ENCODE measurements around the gene TAF5L. TPM values are rescaled to one million over a fixed set of nuclear protein-coding genes. Genes with fewer than 3 reads are reported as not detected.

TAF5L gene
- total RNA-seq, 1 experiment from 2014 or later = 16.4 TPM

DNA sequence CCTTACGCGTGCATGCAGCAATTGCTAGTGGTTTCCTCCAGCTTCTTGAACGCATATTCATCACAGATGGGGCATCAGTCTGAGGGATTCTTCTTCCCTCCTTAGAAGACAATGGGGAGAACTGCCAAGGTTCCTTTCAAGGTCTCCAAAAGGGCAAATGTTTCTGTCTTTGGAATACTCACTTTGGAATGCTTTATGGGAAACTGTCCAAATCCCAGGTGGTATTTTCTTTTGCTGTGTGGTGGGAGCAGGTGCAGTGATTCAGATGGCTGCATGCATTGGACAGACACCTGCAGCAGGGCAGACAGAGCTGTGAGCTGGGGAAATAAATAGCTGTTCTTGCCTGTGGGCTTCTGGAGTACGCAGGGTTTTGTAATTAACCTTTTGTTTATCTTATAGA is 40.7 kb upstream of the TAF5L start:
- intact Hi-C loops (cut with micrococcal nuclease; ENCODE audit: unreplicated experiment) = loop anchor here (2.0 to 10.0 kb wide), 2 partner anchors 48 to 498 kb away; no protein-coding TSS in a partner anchor
- CTCF ChIA-PET = no interaction called here
- no peaks in the 10 kb centered on the region for H3K79me2 ChIP-seq (ENCODE audit: low read depth)
- no peaks in the 10 kb centered on the region for H3K9me3 ChIP-seq (ENCODE audit: insufficient read depth, low read depth)
- H3K9me2 ChIP-seq (ENCODE audit: insufficient read depth) = no peaks in the 10 kb centered on the region
- H3F3A ChIP-seq (ENCODE audit: insufficient read depth, low read depth) = no peaks in the 10 kb centered on the region
- H3K36me3 ChIP-seq (ENCODE audit: low read depth) = 0 out of 2 replicates have a peak, but pooled peaks cover 5% of the 10 kb centered on the region
- H4K20me1 ChIP-seq (ENCODE audit: insufficient read depth) = no peaks in the 10 kb centered on the region
- no peak for DNase-seq
- H2AFZ ChIP-seq = no peak overlapping the region
- H3K4me1 ChIP-seq (replicated peaks; ENCODE audit: insufficient read depth) = no peaks in the 10 kb centered on the region
- no peaks in the 10 kb centered on the region for H3K27me3 ChIP-seq (ENCODE audit: insufficient read depth, low read depth)
- H3K4me2 ChIP-seq = no peak overlapping the region
- POLR2A ChIA-PET (ENCODE audit: unreplicated experiment) = no interaction called here
- H3K27ac ChIP-seq = no peak overlapping the region
- no peak for TF ChIP-seq EZH2 (IDR thresholded peaks at IDR 0.05; ENCODE audit: low read depth)
- TF ChIP-seq, protein P1, sequence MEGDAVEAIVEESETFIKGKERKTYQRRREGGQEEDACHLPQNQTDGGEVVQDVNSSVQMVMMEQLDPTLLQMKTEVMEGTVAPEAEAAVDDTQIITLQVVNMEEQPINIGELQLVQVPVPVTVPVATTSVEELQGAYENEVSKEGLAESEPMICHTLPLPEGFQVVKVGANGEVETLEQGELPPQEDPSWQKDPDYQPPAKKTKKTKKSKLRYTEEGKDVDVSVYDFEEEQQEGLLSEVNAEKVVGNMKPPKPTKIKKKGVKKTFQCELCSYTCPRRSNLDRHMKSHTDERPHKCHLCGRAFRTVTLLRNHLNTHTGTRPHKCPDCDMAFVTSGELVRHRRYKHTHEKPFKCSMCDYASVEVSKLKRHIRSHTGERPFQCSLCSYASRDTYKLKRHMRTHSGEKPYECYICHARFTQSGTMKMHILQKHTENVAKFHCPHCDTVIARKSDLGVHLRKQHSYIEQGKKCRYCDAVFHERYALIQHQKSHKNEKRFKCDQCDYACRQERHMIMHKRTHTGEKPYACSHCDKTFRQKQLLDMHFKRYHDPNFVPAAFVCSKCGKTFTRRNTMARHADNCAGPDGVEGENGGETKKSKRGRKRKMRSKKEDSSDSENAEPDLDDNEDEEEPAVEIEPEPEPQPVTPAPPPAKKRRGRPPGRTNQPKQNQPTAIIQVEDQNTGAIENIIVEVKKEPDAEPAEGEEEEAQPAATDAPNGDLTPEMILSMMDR (conservative IDR thresholded peaks at IDR 0.05) = no peak
- BruUV-seq (replicated peaks) = no TSS peak
- no peak overlapping the region for H3K4me3 ChIP-seq

DNA sequence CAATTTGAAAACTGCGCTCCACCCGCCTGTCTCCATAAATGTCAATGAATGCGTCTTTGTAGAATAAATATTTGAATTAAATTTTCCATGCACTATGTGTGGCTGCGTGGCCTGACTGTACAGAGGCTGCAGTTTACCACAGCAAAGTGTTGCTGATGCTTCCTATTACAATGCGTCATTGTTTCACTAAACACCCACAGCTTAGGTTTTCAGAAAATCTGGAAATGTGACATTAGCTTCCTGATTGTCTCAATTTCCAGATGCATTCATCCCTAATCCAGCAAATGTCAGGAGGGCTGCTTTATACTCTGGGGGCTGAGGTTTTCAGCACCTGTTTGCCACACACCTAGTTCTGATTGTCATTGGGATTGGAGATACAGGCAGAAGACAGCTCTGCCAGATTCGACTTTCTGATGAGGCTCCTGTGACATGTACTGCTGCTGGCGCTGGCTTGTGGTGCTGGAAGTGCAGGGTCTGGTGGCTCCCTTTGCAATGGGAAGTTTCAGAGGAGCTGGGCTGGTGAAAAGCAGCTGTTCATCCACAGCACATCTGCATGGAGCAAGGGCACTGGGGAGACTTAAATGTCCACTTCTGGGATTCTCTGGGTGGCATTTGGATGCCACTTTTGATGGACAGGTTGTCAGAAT is 40.1 kb upstream of the TAF5L start:
- H3K36me3 ChIP-seq (ENCODE audit: low read depth) = 0 out of 2 replicates have a peak, but pooled peaks cover 5% of the 10 kb centered on the region
- no peaks in the 10 kb centered on the region for H3K9me2 ChIP-seq (ENCODE audit: insufficient read depth)
- no peaks in the 10 kb centered on the region for H3F3A ChIP-seq (ENCODE audit: insufficient read depth, low read depth)
- H3K4me2 ChIP-seq = no peak overlapping the region
- no peaks in the 10 kb centered on the region for H3K27me3 ChIP-seq (ENCODE audit: insufficient read depth, low read depth)
- ChIA-PET POLR2A (ENCODE audit: unreplicated experiment) (no interaction called here), CTCF (no interaction called here)
- H3K79me2 ChIP-seq (ENCODE audit: low read depth) = no peaks in the 10 kb centered on the region
- H3K4me3 ChIP-seq = no peak overlapping the region
- no peak overlapping the region for H2AFZ ChIP-seq
- BruUV-seq (replicated peaks) = no TSS peak
- no peaks in the 10 kb centered on the region for H3K9me3 ChIP-seq (ENCODE audit: insufficient read depth, low read depth)
- no peaks in the 10 kb centered on the region for H4K20me1 ChIP-seq (ENCODE audit: insufficient read depth)
- intact Hi-C loops (cut with micrococcal nuclease; ENCODE audit: unreplicated experiment) = loop anchor here (2.0 to 10.0 kb wide), 2 partner anchors 49 to 499 kb away; no protein-coding TSS in a partner anchor
- TF ChIP-seq, protein P1 (conservative IDR thresholded peaks at IDR 0.05) = no peak
- TF ChIP-seq EZH2 (IDR thresholded peaks at IDR 0.05; ENCODE audit: low read depth) = no peak
- H3K27ac ChIP-seq = no peak overlapping the region
- DNase-seq = no peak
- no peaks in the 10 kb centered on the region for H3K4me1 ChIP-seq (replicated peaks; ENCODE audit: insufficient read depth)

DNA sequence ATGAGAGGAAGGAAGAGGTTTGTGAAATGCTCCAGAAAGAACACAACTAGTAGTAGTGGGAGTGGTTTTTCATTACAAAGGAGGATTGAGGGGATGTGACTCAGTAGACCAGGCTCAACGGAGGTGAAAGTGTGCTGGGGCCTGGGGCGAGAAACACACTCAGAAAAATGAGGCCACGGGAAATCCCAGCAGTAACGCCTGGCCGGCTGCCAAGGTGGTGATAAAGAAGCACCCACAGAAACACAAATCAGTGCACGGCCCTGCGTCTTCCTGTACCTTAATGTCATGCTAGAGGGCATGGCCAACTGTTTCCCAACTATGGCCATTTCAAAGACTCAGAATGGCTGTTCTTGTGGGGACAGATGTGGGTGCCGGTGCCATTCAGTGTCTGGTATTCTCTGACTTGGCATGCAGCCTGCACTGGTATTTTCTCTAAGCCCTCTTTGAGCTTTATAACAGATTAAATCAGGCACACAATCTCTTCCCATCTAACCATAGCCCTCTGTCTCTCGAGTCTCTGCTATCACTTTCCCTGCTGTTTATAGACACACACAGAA is 38.3 kb upstream of the TAF5L start:
- Histone ChIP-seq H3K9me2 (ENCODE audit: insufficient read depth) (no peaks in the 10 kb centered on the region), H2AFZ (no peak overlapping the region), H3K79me2 (ENCODE audit: low read depth) (no peaks in the 10 kb centered on the region), H3K9me3 (ENCODE audit: insufficient read depth, low read depth) (no peaks in the 10 kb centered on the region), H3K36me3 (ENCODE audit: low read depth) (0 out of 2 replicates have a peak, but pooled peaks cover 5% of the 10 kb centered on the region), H3F3A (ENCODE audit: insufficient read depth, low read depth) (no peaks in the 10 kb centered on the region), H3K27ac (no peak overlapping the region), H3K27me3 (ENCODE audit: insufficient read depth, low read depth) (no peaks in the 10 kb centered on the region), H3K4me3 (no peak overlapping the region), H3K4me2 (no peak overlapping the region), H3K4me1 (replicated peaks; ENCODE audit: insufficient read depth) (no peaks in the 10 kb centered on the region), H4K20me1 (ENCODE audit: insufficient read depth) (no peaks in the 10 kb centered on the region)
- ChIA-PET CTCF (no interaction called here), POLR2A (ENCODE audit: unreplicated experiment) (no interaction called here)
- no peak for TF ChIP-seq EZH2 (IDR thresholded peaks at IDR 0.05; ENCODE audit: low read depth)
- TF ChIP-seq, protein P1 (conservative IDR thresholded peaks at IDR 0.05) = no peak
- no TSS peak for BruUV-seq (replicated peaks)
- intact Hi-C loops (cut with micrococcal nuclease; ENCODE audit: unreplicated experiment) = loop anchor here (5.0 to 10.0 kb wide), 2 partner anchors 501 to 603 kb away; no protein-coding TSS in a partner anchor
- DNase-seq = no peak

All from PC-9 (cell line).